Lower lobe of right lung (tissue), 2 donors: ENCODE data around the gene CPNE2. TPM values are rescaled to one million over a fixed set of nuclear protein-coding genes. Genes with fewer than 3 reads are reported as not detected.

Source experiments
- ATAC-seq, 2 donors: fragments of 200-7000 bp; cut with Tn5 transposase; one replicate each; pipeline ENCODE4 v1.9.1; 2020 to 2022; ENCODE audit warnings: mild to moderate bottlenecking in 2 of 2, moderate library complexity in 2 of 2
- DNase-seq: peaks from one replicate; pipeline ENCODE4 v3.0.0-alpha.2; 2020
- H3K27ac ChIP-seq: fragments of 200-600 bp; one replicate; pipeline ENCODE4 v1.8.0; 2022
- H3K27me3 ChIP-seq: fragments of 200-600 bp; one replicate; pipeline ENCODE4 v1.8.0; 2022; ENCODE audit warnings: low read depth
- H3K36me3 ChIP-seq: fragments of 200-600 bp; one replicate; pipeline ENCODE4 v1.8.0; 2022; ENCODE audit warnings: mild to moderate bottlenecking
- H3K4me1 ChIP-seq: fragments of 200-600 bp; one replicate; pipeline ENCODE4 v1.8.0; 2022
- H3K4me3 ChIP-seq: fragments of 200-600 bp; one replicate; pipeline ENCODE4 v1.8.0; 2022; ENCODE audit warnings: mild to moderate bottlenecking
- H3K9me3 ChIP-seq: fragments of 200-600 bp; one replicate; pipeline ENCODE4 v1.8.0; 2022
- intact Hi-C: fragments of 100-400 bp; cut with DNase I; formaldehyde crosslinking; loops from one replicate; pipeline ENCODE4 v1.11.0; 2022
- total RNA-seq: library from RNA; stranded (reverse); fragmentation: NEBNext Ultra II Directional; extraction: Animal tissue kit (Norgen Biotek cat#: 25700); gene quantifications from one replicate; pipeline ENCODE4 v1.2.1, GENCODE V29; 2021
- TF ChIP-seq, protein P1 (sequence below): fragments of 200-600 bp; IDR thresholded peaks from one replicate; pipeline ENCODE4 v1.8.0; 2022; ENCODE audit warnings: antibody characterized with exemption, mild to moderate bottlenecking
- donor health status: DM: no; HTN: yes; CAD: no; lungs with severe emphysema.

CPNE2 gene
- total RNA-seq, 1 donor from 2014 or later = 55.3 TPM

DNA sequence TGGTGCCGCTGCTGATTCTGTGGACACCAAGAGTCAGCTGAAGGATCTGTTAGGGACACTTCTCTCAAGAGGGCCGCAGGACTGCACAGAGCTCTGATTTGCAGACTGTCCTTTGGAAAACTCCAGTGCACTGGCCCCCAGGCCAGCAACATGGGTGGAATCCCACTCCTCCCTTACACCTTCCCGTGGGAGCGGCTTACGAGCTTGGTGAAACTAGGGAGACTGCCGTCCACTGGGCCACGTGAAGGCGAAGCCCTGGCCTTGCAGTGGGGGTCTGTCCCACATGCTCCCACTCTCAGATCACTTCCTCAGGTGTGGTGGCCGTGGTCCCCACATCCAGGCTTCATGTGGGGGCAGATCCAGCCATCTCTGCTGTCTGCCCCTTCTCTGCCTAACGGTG is 57.0 kb downstream of the CPNE2 start:
- peak overlapping the region; percentile 72 for H3K27ac ChIP-seq

DNA sequence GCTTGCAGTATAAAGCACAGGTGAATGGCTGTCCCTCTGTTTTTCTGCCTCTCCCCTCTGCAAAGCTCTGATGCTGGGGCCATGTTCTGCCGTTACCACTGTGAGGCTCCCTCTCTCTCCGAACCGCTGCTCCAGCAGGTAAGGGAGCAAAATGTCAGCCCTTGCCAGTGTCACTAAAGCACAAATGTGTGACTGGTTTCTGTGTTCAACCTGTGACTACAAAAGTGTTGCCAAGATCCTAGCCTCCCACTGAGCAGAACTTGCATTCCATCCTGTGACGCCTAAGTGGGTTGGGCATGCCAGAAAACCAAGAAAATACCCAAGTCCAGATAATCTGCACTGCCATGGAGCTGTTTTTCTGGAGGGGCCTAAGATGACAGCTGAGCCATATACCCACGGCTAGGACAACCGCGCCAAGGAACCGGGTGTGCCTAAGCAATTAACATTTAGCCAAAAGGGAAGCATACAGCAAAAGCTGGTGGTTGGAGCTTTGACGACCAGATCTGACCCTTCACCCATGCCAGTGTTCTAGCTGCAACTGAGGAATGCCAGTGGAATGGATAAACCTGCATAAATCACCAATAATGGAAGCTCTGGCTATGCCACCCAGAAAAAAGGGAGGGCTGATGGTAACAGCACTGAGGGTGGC is 58.4 kb downstream of the CPNE2 start:
- Histone ChIP-seq H3K27ac (peak overlapping the region; percentile 36), H3K4me1 (peaks cover 45% of the 10 kb centered on the region), H3K4me3 (no peak overlapping the region), H3K27me3 (no peaks in the 10 kb centered on the region), H3K9me3 (no peaks in the 10 kb centered on the region), H3K36me3 (peaks cover 42% of the 10 kb centered on the region)
- ATAC-seq (no peak), DNase-seq (no peak)
- TF ChIP-seq, protein P1, sequence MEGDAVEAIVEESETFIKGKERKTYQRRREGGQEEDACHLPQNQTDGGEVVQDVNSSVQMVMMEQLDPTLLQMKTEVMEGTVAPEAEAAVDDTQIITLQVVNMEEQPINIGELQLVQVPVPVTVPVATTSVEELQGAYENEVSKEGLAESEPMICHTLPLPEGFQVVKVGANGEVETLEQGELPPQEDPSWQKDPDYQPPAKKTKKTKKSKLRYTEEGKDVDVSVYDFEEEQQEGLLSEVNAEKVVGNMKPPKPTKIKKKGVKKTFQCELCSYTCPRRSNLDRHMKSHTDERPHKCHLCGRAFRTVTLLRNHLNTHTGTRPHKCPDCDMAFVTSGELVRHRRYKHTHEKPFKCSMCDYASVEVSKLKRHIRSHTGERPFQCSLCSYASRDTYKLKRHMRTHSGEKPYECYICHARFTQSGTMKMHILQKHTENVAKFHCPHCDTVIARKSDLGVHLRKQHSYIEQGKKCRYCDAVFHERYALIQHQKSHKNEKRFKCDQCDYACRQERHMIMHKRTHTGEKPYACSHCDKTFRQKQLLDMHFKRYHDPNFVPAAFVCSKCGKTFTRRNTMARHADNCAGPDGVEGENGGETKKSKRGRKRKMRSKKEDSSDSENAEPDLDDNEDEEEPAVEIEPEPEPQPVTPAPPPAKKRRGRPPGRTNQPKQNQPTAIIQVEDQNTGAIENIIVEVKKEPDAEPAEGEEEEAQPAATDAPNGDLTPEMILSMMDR = no peak
- intact Hi-C loops = no loop called here

More for the DNA sequence above, 57.0 kb downstream of the CPNE2 start:
- intact Hi-C loops = no loop called here
- Histone ChIP-seq H3K4me1 (peaks cover 57% of the 10 kb centered on the region), H3K27me3 (no peaks in the 10 kb centered on the region), H3K36me3 (peaks cover 28% of the 10 kb centered on the region), H3K4me3 (no peak overlapping the region), H3K9me3 (no peaks in the 10 kb centered on the region)
- TF ChIP-seq, protein P1 = no peak
- ATAC-seq (no peak), DNase-seq (no peak)

DNA sequence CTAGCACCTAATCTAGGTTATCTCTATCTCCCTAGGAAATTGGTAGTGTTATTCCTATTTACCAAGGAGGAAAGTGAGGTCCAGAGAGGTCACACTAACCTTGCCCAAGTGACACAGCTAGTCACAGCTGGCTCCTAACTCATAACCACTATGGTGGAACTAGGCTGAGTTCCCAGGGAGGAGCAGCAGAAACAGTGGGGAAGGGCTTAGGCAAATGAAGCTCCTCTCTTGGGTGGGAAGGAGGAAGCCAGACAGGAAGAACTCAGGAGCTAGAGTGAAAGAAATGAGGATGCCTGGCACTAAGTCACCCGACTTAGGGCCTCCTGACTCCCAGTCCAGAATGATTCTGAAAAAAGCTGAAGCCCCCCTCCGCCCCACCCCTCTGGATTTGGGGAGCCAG is 59.0 kb downstream of the CPNE2 start:
- intact Hi-C loops = no loop called here
- Histone ChIP-seq H3K4me1 (peaks cover 45% of the 10 kb centered on the region), H3K9me3 (no peaks in the 10 kb centered on the region), H3K4me3 (no peak overlapping the region), H3K36me3 (peaks cover 47% of the 10 kb centered on the region), H3K27me3 (no peaks in the 10 kb centered on the region), H3K27ac (peak overlapping the region; percentile 36)
- no peak for DNase-seq
- ATAC-seq = no peak
- TF ChIP-seq, protein P1 = no peak

DNA sequence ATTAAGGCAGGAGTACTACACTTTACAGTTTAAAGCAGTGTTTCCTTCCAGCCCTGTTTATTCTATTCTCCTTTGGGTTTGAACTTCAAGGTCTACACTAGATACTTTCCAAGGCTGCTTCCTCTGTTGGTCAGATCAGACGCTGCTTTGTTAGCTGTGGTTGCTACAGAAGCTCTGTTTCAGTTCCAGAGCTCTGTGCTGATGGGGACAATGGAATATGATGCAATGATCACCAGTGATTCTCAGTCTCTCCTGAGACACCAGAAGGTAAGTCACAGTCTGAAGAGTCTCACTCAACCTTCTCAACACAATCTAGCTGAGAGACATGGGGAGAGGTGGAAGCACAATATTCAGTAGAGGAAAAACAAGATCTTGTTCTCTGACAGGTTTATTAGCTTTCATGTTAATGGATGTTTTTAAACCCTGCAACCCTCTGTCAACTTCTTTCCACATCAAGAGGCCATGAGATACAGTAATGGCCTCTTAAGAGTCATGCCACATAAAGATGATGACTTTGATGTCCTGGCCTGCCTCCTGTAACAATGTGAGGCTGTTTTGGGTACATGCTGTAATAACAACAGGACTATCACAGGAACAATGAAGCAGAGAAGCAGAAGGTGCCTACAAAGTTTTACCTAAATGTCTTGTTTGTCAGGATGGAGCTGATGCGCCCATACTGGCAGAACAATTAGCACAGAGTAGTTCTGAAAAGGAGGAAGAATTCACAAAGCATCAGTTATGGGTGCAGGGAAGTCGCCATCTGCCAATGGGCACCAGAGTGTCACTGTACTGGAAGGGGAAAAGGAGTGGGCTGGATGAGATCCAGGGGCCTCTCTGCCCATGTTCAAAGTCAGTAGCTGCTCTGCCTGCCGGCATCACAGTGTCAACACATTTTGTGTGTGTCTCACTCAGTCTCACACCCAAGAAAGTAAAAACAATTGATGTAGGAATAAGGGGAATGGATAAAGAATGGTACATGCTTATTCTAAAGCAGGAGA is 60.0 kb downstream of the CPNE2 start:
- DNase-seq (no peak), ATAC-seq (no peak)
- H3K9me3 ChIP-seq = no peaks in the 10 kb centered on the region

DNA sequence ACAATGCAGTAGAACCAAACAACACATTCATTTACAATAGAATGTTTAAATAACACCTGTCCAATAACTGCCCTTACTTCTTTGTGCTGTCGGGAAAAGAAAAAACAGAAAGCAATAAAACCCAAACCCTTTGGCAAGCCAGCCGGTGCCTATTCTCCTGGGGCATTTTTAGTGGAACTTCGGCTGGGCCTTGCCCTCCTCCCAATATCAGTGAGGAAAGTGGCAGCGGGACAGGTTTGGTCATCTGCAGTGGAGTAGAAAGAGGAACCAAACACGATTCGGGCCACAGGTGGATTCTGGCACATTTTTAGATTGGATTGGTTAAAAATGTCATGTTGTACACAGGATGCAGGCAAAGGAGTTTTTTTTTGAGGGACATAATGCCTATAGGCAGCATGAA is 61.5 kb downstream of the CPNE2 start:
- H3K9me3 ChIP-seq = no peaks in the 10 kb centered on the region
- TF ChIP-seq, protein P1 = no peak
- no peak for ATAC-seq
- H3K27me3 ChIP-seq = no peaks in the 10 kb centered on the region
- intact Hi-C loops = no loop called here
- DNase-seq = no peak
- no peak overlapping the region for H3K27ac ChIP-seq
- H3K36me3 ChIP-seq = peaks cover 70% of the 10 kb centered on the region
- H3K4me1 ChIP-seq = peaks cover 25% of the 10 kb centered on the region
- H3K4me3 ChIP-seq = no peak overlapping the region

More for the DNA sequence above, 60.0 kb downstream of the CPNE2 start:
- peaks cover 34% of the 10 kb centered on the region for H3K4me1 ChIP-seq
- TF ChIP-seq, protein P1 = no peak
- H3K4me3 ChIP-seq = no peak overlapping the region
- peaks cover 56% of the 10 kb centered on the region for H3K36me3 ChIP-seq
- H3K27me3 ChIP-seq = no peaks in the 10 kb centered on the region
- intact Hi-C loops = no loop called here
- H3K27ac ChIP-seq = no peak overlapping the region
